Measurements from ENCODE around the gene COX4I1. TPM values are rescaled to one million over a fixed set of nuclear protein-coding genes. Genes with fewer than 3 reads are reported as not detected.
A peak's percentile ranks its signal among the peaks of the same experiment; 100 is the strongest.

Gene COX4I1
- total and polyA plus RNA-seq, 7 experiments from 2014 or later, result 479 to 1,303 (median 677) TPM

- intact Hi-C loops (cut with micrococcal nuclease), result no loop called here
- peak overlapping the region in 1 of 9 donors; percentile 28 for H3K27ac Mint-ChIP-seq
- H3K9me3 ChIP-seq (ENCODE audit: control insufficient read depth in 2 of 3, low read length in 3 of 3), result no peaks in the 10 kb centered on the region
- ChIA-PET CTCF (no interaction called here), POLR2A (no interaction called here)
- peaks cover 0 to 2% (median 0%) of the 10 kb centered on the region in 11 donors for H3K9me3 Mint-ChIP-seq
- H3K27ac ChIP-seq (ENCODE audit: low read depth, low read length), result no peak overlapping the region
- DNase-seq, result no peak
- H3K27me3 ChIP-seq (ENCODE audit: control insufficient read depth in 2 of 2, insufficient read depth in 2 of 2, low read length in 2 of 2), result no peaks in the 10 kb centered on the region
- H3K4me1 Mint-ChIP-seq, result peaks cover 0 to 18% (median 12%) of the 10 kb centered on the region in 7 donors
- no peaks in the 10 kb centered on the region for H3K36me3 ChIP-seq (ENCODE audit: control insufficient read depth in 2 of 3, insufficient read depth in 3 of 3, low read length in 3 of 3)
- no peak overlapping the region for H3K4me3 Mint-ChIP-seq
- ATAC-seq, result no peak
- H3K4me1 ChIP-seq (ENCODE audit: control insufficient read depth in 2 of 2, insufficient read depth in 2 of 2, low read length in 2 of 2), result no peaks in the 10 kb centered on the region
- H3K4me3 ChIP-seq (ENCODE audit: low read length), result no peak overlapping the region
- H3K27me3 Mint-ChIP-seq, result peaks cover 9 to 22% (median 14%) of the 10 kb centered on the region in 5 donors
- no peaks in the 10 kb centered on the region for H3K36me3 Mint-ChIP-seq
Observed at GRCh38 chr16:85845266-85845665, 45.8 kb downstream of the COX4I1 start.

GRCh38 chr16:85846461-85846860, 47.0 kb downstream of the COX4I1 start:
- Histone ChIP-seq H3K9me3 (ENCODE audit: control insufficient read depth in 2 of 3, low read length in 3 of 3) (no peaks in the 10 kb centered on the region), H3K36me3 (ENCODE audit: control insufficient read depth in 2 of 3, insufficient read depth in 3 of 3, low read length in 3 of 3) (no peaks in the 10 kb centered on the region), H3K4me3 (ENCODE audit: low read length) (no peak overlapping the region), H3K27ac (ENCODE audit: low read depth, low read length) (no peak overlapping the region), H3K4me1 (ENCODE audit: control insufficient read depth in 2 of 2, insufficient read depth in 2 of 2, low read length in 2 of 2) (no peaks in the 10 kb centered on the region), H3K27me3 (ENCODE audit: control insufficient read depth in 2 of 2, insufficient read depth in 2 of 2, low read length in 2 of 2) (no peaks in the 10 kb centered on the region)
- ChIA-PET POLR2A (no interaction called here), CTCF (no interaction called here)
- no peaks in the 10 kb centered on the region for H3K36me3 Mint-ChIP-seq
- peaks cover 0 to 2% (median 0%) of the 10 kb centered on the region in 11 donors for H3K9me3 Mint-ChIP-seq
- ATAC-seq (no peak), DNase-seq (no peak)
- no peak overlapping the region for H3K27ac Mint-ChIP-seq
- H3K4me1 Mint-ChIP-seq, result peaks cover 0 to 20% (median 12%) of the 10 kb centered on the region in 7 donors
- H3K4me3 Mint-ChIP-seq, result no peak overlapping the region
- intact Hi-C loops (cut with micrococcal nuclease), result no loop called here
- H3K27me3 Mint-ChIP-seq, result peaks cover 9 to 27% (median 14%) of the 10 kb centered on the region in 5 donors

GRCh38 chr16:85847036-85847435, 47.5 kb downstream of the COX4I1 start:
- H3K36me3 Mint-ChIP-seq, result no peaks in the 10 kb centered on the region
- H3K9me3 ChIP-seq (ENCODE audit: control insufficient read depth in 2 of 3, low read length in 3 of 3), result no peaks in the 10 kb centered on the region
- no peak for ATAC-seq
- DNase-seq, result no peak
- intact Hi-C loops (cut with micrococcal nuclease), result no loop called here
- no peaks in the 10 kb centered on the region for H3K27me3 ChIP-seq (ENCODE audit: control insufficient read depth in 2 of 2, insufficient read depth in 2 of 2, low read length in 2 of 2)
- H3K4me1 ChIP-seq (ENCODE audit: control insufficient read depth in 2 of 2, insufficient read depth in 2 of 2, low read length in 2 of 2), result no peaks in the 10 kb centered on the region
- H3K27me3 Mint-ChIP-seq, result peaks cover 9 to 27% (median 14%) of the 10 kb centered on the region in 5 donors
- CTCF ChIA-PET, result no interaction called here
- H3K4me3 Mint-ChIP-seq, result no peak overlapping the region
- H3K9me3 Mint-ChIP-seq, result peaks cover 0 to 2% (median 0%) of the 10 kb centered on the region in 11 donors
- no peak overlapping the region for H3K4me3 ChIP-seq (ENCODE audit: low read length)
- no peaks in the 10 kb centered on the region for H3K36me3 ChIP-seq (ENCODE audit: control insufficient read depth in 2 of 3, insufficient read depth in 3 of 3, low read length in 3 of 3)
- POLR2A ChIA-PET, result no interaction called here
- no peak overlapping the region for H3K27ac Mint-ChIP-seq
- no peak overlapping the region for H3K27ac ChIP-seq (ENCODE audit: low read depth, low read length)
- peaks cover 0 to 21% (median 12%) of the 10 kb centered on the region in 7 donors for H3K4me1 Mint-ChIP-seq

GRCh38 chr16:85847681-85848601, 48.4 kb downstream of the COX4I1 start:
- H3K9me3 Mint-ChIP-seq, result peaks cover 0 to under 1% (median 0%) of the 10 kb centered on the region in 11 donors
- Histone ChIP-seq H3K27ac (ENCODE audit: low read depth, low read length) (no peak overlapping the region), H3K4me1 (ENCODE audit: control insufficient read depth in 2 of 2, insufficient read depth in 2 of 2, low read length in 2 of 2) (no peaks in the 10 kb centered on the region), H3K4me3 (ENCODE audit: low read length) (no peak overlapping the region), H3K27me3 (ENCODE audit: control insufficient read depth in 2 of 2, insufficient read depth in 2 of 2, low read length in 2 of 2) (no peaks in the 10 kb centered on the region), H3K36me3 (ENCODE audit: control insufficient read depth in 2 of 3, insufficient read depth in 3 of 3, low read length in 3 of 3) (no peaks in the 10 kb centered on the region), H3K9me3 (ENCODE audit: control insufficient read depth in 2 of 3, low read length in 3 of 3) (no peaks in the 10 kb centered on the region)
- peaks cover 0 to 21% (median 12%) of the 10 kb centered on the region in 7 donors for H3K4me1 Mint-ChIP-seq
- CTCF ChIA-PET, result no interaction called here
- ATAC-seq (no peak), DNase-seq (no peak)
- POLR2A ChIA-PET, result no interaction called here
- H3K27ac Mint-ChIP-seq, result peak overlapping the region in 1 of 9 donors; percentile 14
- no peaks in the 10 kb centered on the region for H3K36me3 Mint-ChIP-seq
- no peak overlapping the region for H3K4me3 Mint-ChIP-seq
- H3K27me3 Mint-ChIP-seq, result peaks cover 9 to 27% (median 14%) of the 10 kb centered on the region in 5 donors
- intact Hi-C loops (cut with micrococcal nuclease), result no loop called here

GRCh38 chr16:85848986-85849385, 49.5 kb downstream of the COX4I1 start:
- Histone ChIP-seq H3K4me3 (ENCODE audit: low read length) (no peak overlapping the region), H3K4me1 (ENCODE audit: control insufficient read depth in 2 of 2, insufficient read depth in 2 of 2, low read length in 2 of 2) (no peaks in the 10 kb centered on the region), H3K36me3 (ENCODE audit: control insufficient read depth in 2 of 3, insufficient read depth in 3 of 3, low read length in 3 of 3) (no peaks in the 10 kb centered on the region), H3K27me3 (ENCODE audit: control insufficient read depth in 2 of 2, insufficient read depth in 2 of 2, low read length in 2 of 2) (no peaks in the 10 kb centered on the region), H3K9me3 (ENCODE audit: control insufficient read depth in 2 of 3, low read length in 3 of 3) (no peaks in the 10 kb centered on the region), H3K27ac (ENCODE audit: low read depth, low read length) (no peak overlapping the region)
- CTCF ChIA-PET, result interaction anchor here (1.1 kb wide), 1 partner anchor 27 kb away, joined by 4 read pairs; no protein-coding TSS in a partner anchor
- Mint-ChIP-seq H3K4me3 (no peak overlapping the region), H3K27me3 (peaks cover 9 to 23% (median 14%) of the 10 kb centered on the region in 5 donors), H3K9me3 (no peaks in the 10 kb centered on the region), H3K4me1 (peaks cover 0 to 21% (median 12%) of the 10 kb centered on the region in 7 donors), H3K27ac (no peak overlapping the region), H3K36me3 (no peaks in the 10 kb centered on the region)
- no peak for DNase-seq
- POLR2A ChIA-PET, result no interaction called here
- ATAC-seq, result no peak
- intact Hi-C loops (cut with micrococcal nuclease), result no loop called here

- no peaks in the 10 kb centered on the region for H3K4me1 ChIP-seq (ENCODE audit: control insufficient read depth in 2 of 2, insufficient read depth in 2 of 2, low read length in 2 of 2)
- H3K36me3 ChIP-seq (ENCODE audit: control insufficient read depth in 2 of 3, insufficient read depth in 3 of 3, low read length in 3 of 3), result no peaks in the 10 kb centered on the region
- H3K4me1 Mint-ChIP-seq, result peaks cover 0 to 21% (median 12%) of the 10 kb centered on the region in 7 donors
- H3K9me3 Mint-ChIP-seq, result no peaks in the 10 kb centered on the region
- intact Hi-C loops (cut with micrococcal nuclease), result no loop called here
- H3K27me3 ChIP-seq (ENCODE audit: control insufficient read depth in 2 of 2, insufficient read depth in 2 of 2, low read length in 2 of 2), result no peaks in the 10 kb centered on the region
- POLR2A ChIA-PET, result no interaction called here
- H3K4me3 ChIP-seq (ENCODE audit: low read length), result no peak overlapping the region
- peaks cover 9 to 23% (median 14%) of the 10 kb centered on the region in 5 donors for H3K27me3 Mint-ChIP-seq
- no peak overlapping the region for H3K27ac Mint-ChIP-seq
- DNase-seq, result no peak
- no peaks in the 10 kb centered on the region for H3K36me3 Mint-ChIP-seq
- ATAC-seq, result no peak
- CTCF ChIA-PET, result interaction anchor here (1.1 kb wide), 1 partner anchor 28 kb away, joined by 4 read pairs; no protein-coding TSS in a partner anchor
- H3K9me3 ChIP-seq (ENCODE audit: control insufficient read depth in 2 of 3, low read length in 3 of 3), result no peaks in the 10 kb centered on the region
- no peak overlapping the region for H3K27ac ChIP-seq (ENCODE audit: low read depth, low read length)
- no peak overlapping the region for H3K4me3 Mint-ChIP-seq
Observed at GRCh38 chr16:85849388-85849787, 49.9 kb downstream of the COX4I1 start.
